K562 (cell line): ENCODE data around the gene IGFBPL1. TPM values are rescaled to one million over a fixed set of nuclear protein-coding genes. Genes with fewer than 3 reads are reported as not detected.

ENCODE experiments used
- ATAC-seq: fragments of 200-7000 bp; cut with Tn5 transposase; 3 replicates; pipeline ENCODE4 v1.9.1; 2020; ENCODE audit warnings: moderate library complexity
- BruUV-seq: library from RNA; stranded (reverse); fragments of 400-500 nt; replicated peaks from 2 replicates; lab custom pipeline; 2021; lab: Mats Ljungman, UMichigan
- CTCF ChIA-PET: fragments of 300-600 bp; formaldehyde crosslinking; extraction: SDS; loops from one replicate; lab custom pipeline; 2021; ENCODE audit warnings: low intra/inter-chr PET ratio; lab: Yijun Ruan, JAX
- POLR2A ChIA-PET: fragments of 300-600, 350-650 bp; sonication (Branson Sonifier 250); formaldehyde crosslinking; extraction: SDS; loops from one replicate; lab custom pipeline; 2021; ENCODE audit warnings: antibody characterized with exemption, inconsistent platforms; lab: Yijun Ruan, JAX
- DNase-seq, 4 experiments: peaks; one replicate each; pipeline versions ENCODE4 v3.0.0 to v3.0.0-alpha.2; 2011 to 2018; ENCODE audit warnings: low spot score in 3 of 4, mixed read lengths in 3 of 4; ENCODE audit errors: extremely low read depth in 1 of 4
- FAIRE-seq: peaks from 2 replicates; lab custom pipeline; 2011; peaks lifted over from hg19 to GRCh38; lab: Jason Lieb, UNC
- H2AFZ ChIP-seq: 2 replicates; pipeline ENCODE4 v1.6.0; 2011; ENCODE audit warnings: low read depth, low read length, control low read depth, inconsistent platforms
- H3K27ac ChIP-seq: fragments of 200-600 bp; 3 replicates; pipeline ENCODE4 v1.8.0; 2011; ENCODE audit warnings: low read depth, mild to moderate bottlenecking, control low read depth, inconsistent platforms, low read length, moderate library complexity, mixed read lengths; ENCODE audit errors: extremely low read depth
- H3K27me3 ChIP-seq, 2 experiments: fragments of 300-600 bp in 1 of 2; 2 replicates in 1 of 2; 3 replicates in 1 of 2; pipeline versions ENCODE4 v1.6.0 to v1.8.0; 2011; ENCODE audit warnings: inconsistent platforms in 2 of 2, low read length in 2 of 2, mild to moderate bottlenecking in 1 of 2, mixed read lengths in 1 of 2, moderate library complexity in 1 of 2; ENCODE audit not compliant: control insufficient read depth in 2 of 2, insufficient read depth in 2 of 2
- H3K36me3 ChIP-seq: fragments of 300-600 bp; 3 replicates; pipeline ENCODE4 v1.8.0; 2011; ENCODE audit warnings: mild to moderate bottlenecking, low read length, inconsistent platforms; ENCODE audit not compliant: control insufficient read depth, insufficient read depth
- H3K4me1 ChIP-seq, 2 experiments: fragments of 200-600 bp in 1 of 2; replicated peaks in 1 of 2; 2 replicates in 1 of 2; 3 replicates in 1 of 2; pipeline versions ENCODE4 v1.5.1 to v1.8.0; 2011; ENCODE audit warnings: inconsistent platforms in 2 of 2, low read length in 2 of 2, mild to moderate bottlenecking in 1 of 2, mixed read lengths in 1 of 2, moderate library complexity in 1 of 2; ENCODE audit not compliant: control insufficient read depth in 2 of 2, insufficient read depth in 2 of 2
- H3K4me2 ChIP-seq: 2 replicates; pipeline ENCODE4 v1.6.1; 2011; ENCODE audit warnings: low read length, control low read depth, inconsistent platforms, mixed read lengths; ENCODE audit not compliant: insufficient read depth
- H3K4me3 ChIP-seq: fragments of 200-600 bp; sonication (generic), shearing (Covaris generic); 2 replicates; pipeline ENCODE4 v1.5.1; 2016; ENCODE audit warnings: control low read depth, inconsistent platforms
- H3K79me2 ChIP-seq: fragments of 200-600 bp; 3 replicates; pipeline ENCODE4 v1.8.0; 2011; ENCODE audit warnings: low read length, inconsistent platforms; ENCODE audit not compliant: control insufficient read depth, insufficient read depth
- H3K9ac ChIP-seq, 2 experiments: 2 replicates each; pipeline versions ENCODE4 v1.6.0 to v1.6.1; 2011; ENCODE audit warnings: low read depth in 2 of 2, low read length in 2 of 2, control low read depth in 1 of 2, inconsistent platforms in 1 of 2, mild to moderate bottlenecking in 1 of 2, mixed read lengths in 1 of 2; ENCODE audit not compliant: insufficient read depth in 1 of 2
- H3K9me1 ChIP-seq: one replicate; pipeline ENCODE4 v1.6.0; 2011; ENCODE audit warnings: inconsistent platforms, mild to moderate bottlenecking, low read length, moderate library complexity; ENCODE audit not compliant: control insufficient read depth, insufficient read depth
- H3K9me3 ChIP-seq: replicated peaks from 2 replicates; pipeline ENCODE4 v1.5.1; 2011; ENCODE audit warnings: low read depth, low read length, inconsistent platforms; ENCODE audit not compliant: control insufficient read depth, insufficient read depth
- H4K20me1 ChIP-seq: replicated peaks from 2 replicates; pipeline ENCODE4 v1.6.1; 2011; ENCODE audit warnings: low read length, inconsistent platforms, mixed read lengths; ENCODE audit not compliant: control insufficient read depth, insufficient read depth
- BRD9 ChIP-seq: fragments of 450-650 bp; IDR thresholded peaks from 2 replicates; pipeline ENCODE4 v1.6.1; 2018; ENCODE audit warnings: low read depth; ENCODE audit not compliant: partially characterized antibody
- DMBX1 ChIP-seq: fragments of 250-450 bp; sonication (Bioruptor Pico); IDR thresholded peaks from 2 replicates; pipeline ENCODE4 v1.8.0; 2022; ENCODE audit warnings: inconsistent platforms, mild to moderate bottlenecking, moderate library complexity, borderline replicate concordance
- NR0B1 ChIP-seq: fragments of 450-650 bp; IDR thresholded peaks from one replicate; pipeline ENCODE4 v1.6.1; 2018; ENCODE audit warnings: mild to moderate bottlenecking, moderate library complexity; ENCODE audit not compliant: partially characterized antibody
- NUFIP1 ChIP-seq: fragments of 450-650 bp; IDR thresholded peaks from 2 replicates; pipeline ENCODE4 v1.6.1; 2018; ENCODE audit not compliant: partially characterized antibody
- SETDB1 ChIP-seq: IDR thresholded peaks from one replicate; pipeline ENCODE4 v1.6.1; 2012; ENCODE audit warnings: low read length, control low read depth, inconsistent platforms
- SRSF7 ChIP-seq: fragments of 200-400 bp; formaldehyde crosslinking; optimal IDR thresholded peaks from 2 replicates; pipeline ENCODE3; 2017; ENCODE audit warnings: mild to moderate bottlenecking, low read depth, low read length
- ZNF431 ChIP-seq: sonication (generic); formaldehyde crosslinking; IDR thresholded peaks from 2 replicates; pipeline ENCODE4 v1.8.0; 2022; ENCODE audit warnings: mild to moderate bottlenecking, missing genetic modification reagents
- WGBS: fragments of 100-300 bp; shearing (Covaris generic); methylation state at CpG from one replicate; pipeline ENCODE4 v1.1.6; 2016; ENCODE audit warnings: low coverage, mixed read lengths; ENCODE audit not compliant: insufficient coverage; ENCODE audit errors: missing lambda C conversion rate; 5-methylcytosine and 5-hydroxymethylcytosine counted together
- in situ Hi-C: fragments of 300-500 bp; cut with MboI; formaldehyde crosslinking; loops from 4 replicates; pipeline ENCODE4 v1.15.0; 2018; ENCODE audit warnings: inconsistent platforms, mixed read lengths
- intact Hi-C: fragments of 100-400 bp; cut with micrococcal nuclease; formaldehyde crosslinking; loops from 2 replicates; pipeline ENCODE4 v1.14.2; 2022
- polyA plus RNA-seq, 8 experiments: library from polyadenylated mRNA; depleted of rRNA in 4 of 8; stranded (reverse) in 5 of 8; unstranded in 3 of 8; fragments of >200 nt; fragmentation: Nextera tagmentation in 2 of 8; fragmentation: Illumina TruSeq in 1 of 8; extraction: Ambion mirVana in 2 of 8; extraction: Trizol in 1 of 8; gene quantifications; 2 replicates each; pipeline versions ENCODE4 v1.2.1 to v1.2.3, GENCODE V29; 2011 to 2014; ENCODE audit warnings: inconsistent platforms in 1 of 8, missing spikeins in 1 of 8
- total RNA-seq, 7 experiments: library from RNA; depleted of rRNA in 6 of 7; stranded (reverse); fragments of >200 nt in 6 of 7; fragmentation: Illumina TruSeq in 2 of 7; extraction: Trizol in 2 of 7; gene quantifications; 2 replicates each; pipeline versions ENCODE4 v1.2.1 to v1.2.3, GENCODE V29; 2011 to 2021; ENCODE audit warnings: low replicate concordance in 1 of 7

Gene IGFBPL1
- total and polyA plus RNA-seq, 9 of the 15 experiments (the other 6 are each of a cell fraction or from before 2014, with no cell fraction given): not detected

- BruUV-seq: no TSS peak
- no peak for DNase-seq
- CTCF ChIA-PET: interaction anchor here (0.7 to 8.4 kb wide), 2 partner anchors 26 to 333 kb away, joined by 3 to 113 read pairs; no protein-coding TSS in a partner anchor
- H3K27me3 ChIP-seq: peaks cover 10 to 20% of the 10 kb centered on the region in 2 experiments; a peak in 3 of 5 replicates
- H3K4me2 ChIP-seq: no peak overlapping the region
- H3K79me2 ChIP-seq: no peaks in the 10 kb centered on the region
- ATAC-seq: no peak
- no peaks in the 10 kb centered on the region for H3K9me3 ChIP-seq
- H3K4me3 ChIP-seq: no peak overlapping the region
- 0 out of 2 replicates have a peak, but pooled peaks cover 4% of the 10 kb centered on the region for H4K20me1 ChIP-seq
- POLR2A ChIA-PET: interaction anchor here (0.5 to 0.9 kb wide), 2 partner anchors 718 to 1969 kb away, joined by 3 to 4 read pairs; no protein-coding TSS in a partner anchor
- no peak overlapping the region for H3K27ac ChIP-seq
- WGBS: 3% methylated on average over 5 of the region's 5 CpGs
- H3K9me1 ChIP-seq: no peaks in the 10 kb centered on the region
- H3K9ac ChIP-seq: no peak overlapping the region
- TF ChIP-seq SRSF7 (no peak), SETDB1 (no peak), BRD9 (no peak), ZNF431 (CRISPR knock-in tag) (no peak), NR0B1 (no peak), NUFIP1 (no peak), DMBX1 (CRISPR knock-in tag) (no peak)
- intact Hi-C loops: no loop called here
- H3K36me3 ChIP-seq: no peaks in the 10 kb centered on the region
- H3K4me1 ChIP-seq: no peaks in the 10 kb centered on the region
- in situ Hi-C loops: loop anchor here (25.0 kb wide), 2 partner anchors 638 to 888 kb away; partner anchors contain the start of gene POLR1E
- no peak overlapping the region for H2AFZ ChIP-seq
- FAIRE-seq: no peak
These were observed 49.2 kb downstream of the IGFBPL1 start for GRCh38 chr9:38374847-38375571.
